Thyroid gland (tissue), 4 donors: Measurements from ENCODE around the gene LIN52. TPM values are rescaled to one million over a fixed set of nuclear protein-coding genes. Genes with fewer than 3 reads are reported as not detected.

Source experiments
- DNase-seq, 2 donors: peaks; one replicate each; pipeline ENCODE4 v3.0.0-alpha.2; 2019
- H3K27ac ChIP-seq, 3 donors: fragments of 200-600 bp; sonication (generic); 1 replicate in 2 of 3; 2 replicates in 1 of 3; pipeline ENCODE4 v1.5.1; 2016 to 2019; ENCODE audit warnings: mild to moderate bottlenecking in 1 of 3, moderate library complexity in 1 of 3
- H3K27me3 ChIP-seq: fragments of 200-600 bp; sonication (generic); one replicate; pipeline ENCODE4 v1.5.1; 2019
- H3K36me3 ChIP-seq, 2 donors: fragments of 200-600 bp; sonication (generic); one replicate each; pipeline ENCODE4 v1.5.1; 2016 to 2019
- H3K4me1 ChIP-seq, 2 donors: fragments of 200-600 bp; sonication (generic); one replicate each; pipeline ENCODE4 v1.5.1; 2017 to 2019
- H3K4me3 ChIP-seq, 3 donors: fragments of 200-600 bp; sonication (generic); replicated peaks in 1 of 3; 1 replicate in 2 of 3; 2 replicates in 1 of 3; pipeline ENCODE4 v1.5.1; 2016; ENCODE audit warnings: mild to moderate bottlenecking in 1 of 3
- H3K9me3 ChIP-seq: fragments of 200-600 bp; sonication (generic); one replicate; pipeline ENCODE4 v1.5.1; 2017
- POLR2A ChIP-seq, 2 donors: fragments of 450-650 bp; IDR thresholded peaks; one replicate each; pipeline ENCODE4 v1.6.1; 2017; ENCODE audit warnings: antibody characterized with exemption in 2 of 2, mild to moderate bottlenecking in 2 of 2, moderate library complexity in 1 of 2
- WGBS, 2 donors: methylation state at CpG; one replicate each; pipeline ENCODE4 v1.1.5; 2017; 5-methylcytosine and 5-hydroxymethylcytosine counted together
- intact Hi-C: fragments of 100-400 bp; cut with DNase I; formaldehyde crosslinking; loops from one replicate; pipeline ENCODE4 v1.15.1; 2023
- total RNA-seq, 4 donors: library from RNA; depleted of rRNA; stranded (reverse); fragments of >200 nt; gene quantifications; one replicate each; pipeline ENCODE4 v1.2.3, GENCODE V29; 2016
- TF ChIP-seq, protein P1 (sequence below), 6 experiments: fragments of 200-600 bp in 3 of 6; fragments of 450-650 bp in 3 of 6; sonication (generic) in 3 of 6; IDR thresholded peaks; one replicate each; pipeline ENCODE4 v1.5.1; 2016 to 2019; ENCODE audit warnings: antibody characterized with exemption in 6 of 6, mild to moderate bottlenecking in 2 of 6, inconsistent platforms in 1 of 6, moderate library complexity in 1 of 6

The LIN52 gene
- total RNA-seq, 4 donors from 2014 or later = 5.8 to 12.7 (median 8.1) TPM

DNA sequence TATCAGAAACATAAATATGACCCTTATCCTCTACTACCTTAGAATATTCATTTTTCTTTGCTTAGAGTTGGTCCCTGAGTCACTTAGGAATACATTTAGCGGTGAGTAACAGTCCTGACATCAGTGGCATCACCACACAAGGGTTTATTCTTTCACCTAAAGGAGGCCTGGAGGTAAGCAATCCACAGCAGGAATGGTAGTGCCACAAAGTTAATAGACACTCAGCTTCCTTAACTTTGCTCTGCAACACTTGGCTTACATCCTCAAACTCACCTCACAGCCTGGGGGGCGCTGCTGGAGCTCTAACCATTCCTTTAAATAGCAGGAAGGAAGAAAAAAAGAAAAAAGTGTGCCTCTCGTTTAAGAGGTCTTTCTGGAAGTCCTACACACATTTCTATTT, 36.5 kb upstream of the LIN52 start:
- H3K9me3 ChIP-seq = no peaks in the 10 kb centered on the region
- intact Hi-C loops = no loop called here
- peaks cover 0 to 6% of the 10 kb centered on the region in 2 donors for H3K36me3 ChIP-seq
- no peaks in the 10 kb centered on the region for H3K27me3 ChIP-seq
- no peak overlapping the region for H3K27ac ChIP-seq
- no peak for TF ChIP-seq POLR2A (IDR thresholded peaks at IDR 0.05)
- TF ChIP-seq, protein P1, sequence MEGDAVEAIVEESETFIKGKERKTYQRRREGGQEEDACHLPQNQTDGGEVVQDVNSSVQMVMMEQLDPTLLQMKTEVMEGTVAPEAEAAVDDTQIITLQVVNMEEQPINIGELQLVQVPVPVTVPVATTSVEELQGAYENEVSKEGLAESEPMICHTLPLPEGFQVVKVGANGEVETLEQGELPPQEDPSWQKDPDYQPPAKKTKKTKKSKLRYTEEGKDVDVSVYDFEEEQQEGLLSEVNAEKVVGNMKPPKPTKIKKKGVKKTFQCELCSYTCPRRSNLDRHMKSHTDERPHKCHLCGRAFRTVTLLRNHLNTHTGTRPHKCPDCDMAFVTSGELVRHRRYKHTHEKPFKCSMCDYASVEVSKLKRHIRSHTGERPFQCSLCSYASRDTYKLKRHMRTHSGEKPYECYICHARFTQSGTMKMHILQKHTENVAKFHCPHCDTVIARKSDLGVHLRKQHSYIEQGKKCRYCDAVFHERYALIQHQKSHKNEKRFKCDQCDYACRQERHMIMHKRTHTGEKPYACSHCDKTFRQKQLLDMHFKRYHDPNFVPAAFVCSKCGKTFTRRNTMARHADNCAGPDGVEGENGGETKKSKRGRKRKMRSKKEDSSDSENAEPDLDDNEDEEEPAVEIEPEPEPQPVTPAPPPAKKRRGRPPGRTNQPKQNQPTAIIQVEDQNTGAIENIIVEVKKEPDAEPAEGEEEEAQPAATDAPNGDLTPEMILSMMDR (IDR thresholded peaks at IDR 0.05) = no peak
- WGBS, 2 donors = 67 to 84% methylated on average over 3 of the region's 3 CpGs
- no peak overlapping the region for H3K4me3 ChIP-seq
- no peaks in the 10 kb centered on the region for H3K4me1 ChIP-seq
- DNase-seq = no peak

DNA sequence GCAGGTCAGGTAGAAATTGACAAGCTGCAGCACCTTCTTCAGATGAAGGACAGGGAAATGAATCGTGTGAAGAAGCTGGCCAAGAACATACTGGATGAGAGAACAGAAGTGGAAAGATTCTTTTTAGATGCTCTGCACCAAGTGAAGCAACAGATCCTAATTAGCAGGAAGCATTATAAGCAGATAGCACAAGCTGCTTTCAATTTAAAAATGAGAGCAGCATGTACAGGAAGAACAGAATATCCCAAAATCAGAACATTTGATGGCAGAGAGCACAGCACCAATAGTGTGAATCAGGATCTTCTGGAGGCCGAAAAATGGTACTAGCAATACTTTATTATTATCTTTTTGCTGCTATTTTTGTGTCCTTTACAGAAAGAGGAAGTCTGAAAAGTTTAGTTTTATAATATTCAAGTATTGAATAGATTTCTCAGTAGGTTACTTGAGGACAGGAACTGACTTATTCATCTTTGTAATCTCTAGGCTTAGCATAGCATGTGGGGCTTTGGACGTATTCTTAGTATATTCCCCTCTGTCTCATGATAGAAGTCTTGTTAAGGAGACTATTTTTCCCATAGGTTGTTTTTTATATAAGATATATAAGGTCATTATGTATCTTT, 34.8 kb upstream of the LIN52 start:
- Histone ChIP-seq H3K27me3 (no peaks in the 10 kb centered on the region), H3K36me3 (peaks cover 0 to 6% of the 10 kb centered on the region in 2 donors), H3K9me3 (no peaks in the 10 kb centered on the region), H3K27ac (no peak overlapping the region), H3K4me3 (no peak overlapping the region), H3K4me1 (no peaks in the 10 kb centered on the region)
- intact Hi-C loops = no loop called here
- DNase-seq = no peak
- TF ChIP-seq, protein P1 (IDR thresholded peaks at IDR 0.05) = no peak
- TF ChIP-seq POLR2A (IDR thresholded peaks at IDR 0.05) = no peak
- 67 to 74% methylated on average over 3 of the region's 3 CpGs for WGBS, 2 donors

DNA sequence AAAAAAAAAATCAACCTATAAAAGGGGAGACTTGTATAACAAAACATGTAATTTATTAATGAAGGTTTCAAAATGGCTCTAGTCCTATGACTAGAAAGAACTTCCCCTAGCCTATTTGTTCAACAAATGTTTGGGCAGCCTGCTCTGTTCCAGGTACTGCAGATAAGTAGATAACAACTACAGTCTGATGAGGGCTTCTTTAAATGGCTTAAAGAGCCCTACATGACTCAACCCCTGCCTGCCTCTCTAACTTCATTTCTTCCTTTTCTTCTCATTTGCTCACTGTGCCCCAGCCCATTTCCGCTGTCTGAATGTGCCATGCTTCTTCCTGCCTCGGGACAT, 22.0 kb upstream of the LIN52 start:
- DNase-seq = no peak
- WGBS, 2 donors = 89 to 95% methylated on average over 2 of the region's 2 CpGs
- no peak overlapping the region for H3K27ac ChIP-seq
- intact Hi-C loops = no loop called here
- no peaks in the 10 kb centered on the region for H3K27me3 ChIP-seq
- no peaks in the 10 kb centered on the region for H3K9me3 ChIP-seq
- peaks cover 50 to 58% of the 10 kb centered on the region in 2 donors for H3K36me3 ChIP-seq
- TF ChIP-seq, protein P1 (IDR thresholded peaks at IDR 0.05) = no peak
- no peak for TF ChIP-seq POLR2A (IDR thresholded peaks at IDR 0.05)
- no peak overlapping the region for H3K4me3 ChIP-seq
- H3K4me1 ChIP-seq = no peaks in the 10 kb centered on the region

DNA sequence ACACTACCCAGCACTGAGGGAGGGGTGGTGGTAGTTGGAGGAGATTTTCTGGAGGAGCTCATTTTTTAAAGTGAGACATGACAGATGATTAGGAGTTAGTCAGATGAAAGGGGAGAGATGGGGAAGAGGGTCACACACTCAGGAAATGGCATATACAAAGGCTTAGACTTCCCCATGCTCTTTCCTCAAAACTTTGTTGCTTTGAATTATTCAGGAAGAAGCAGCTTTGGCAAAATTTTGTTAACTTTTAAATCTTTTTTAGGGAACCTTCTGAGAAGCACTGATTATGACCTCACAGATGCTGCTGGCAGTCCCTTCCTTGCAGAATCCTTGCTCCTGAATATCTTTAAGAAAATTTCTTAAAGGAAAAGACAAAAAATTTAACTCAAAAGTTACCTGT, 20.3 kb upstream of the LIN52 start:
- intact Hi-C loops = no loop called here
- H3K27ac ChIP-seq = no peak overlapping the region

DNA sequence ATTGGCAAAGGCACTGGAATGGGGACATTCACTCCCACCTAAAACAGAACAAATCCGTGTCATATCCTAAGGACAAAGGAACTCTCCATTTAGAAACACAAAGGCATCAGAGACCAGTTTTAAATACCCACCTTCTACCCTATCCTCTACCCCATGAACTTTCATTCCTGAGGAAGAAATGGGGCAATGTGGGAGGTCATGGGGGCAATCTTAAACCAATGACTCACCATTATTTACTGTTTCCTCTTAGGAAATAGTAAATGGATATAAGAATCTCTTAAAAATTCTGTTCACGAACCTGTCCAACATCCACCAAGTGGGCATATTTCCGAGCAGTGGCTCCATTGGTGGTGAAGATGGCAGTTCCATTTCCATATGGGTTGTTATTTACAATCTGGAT, 19.9 kb upstream of the LIN52 start:
- intact Hi-C loops = no loop called here
- Histone ChIP-seq H3K4me1 (no peaks in the 10 kb centered on the region), H3K27ac (no peak overlapping the region), H3K27me3 (no peaks in the 10 kb centered on the region), H3K4me3 (no peak overlapping the region), H3K36me3 (peaks cover 49 to 50% of the 10 kb centered on the region in 2 donors), H3K9me3 (no peaks in the 10 kb centered on the region)
- no peak for DNase-seq
- 93 to 96% methylated on average over 3 of the region's 3 CpGs for WGBS, 2 donors
- TF ChIP-seq, protein P1 (IDR thresholded peaks at IDR 0.05) = no peak
- no peak for TF ChIP-seq POLR2A (IDR thresholded peaks at IDR 0.05)

More for the DNA sequence above, 20.3 kb upstream of the LIN52 start:
- TF ChIP-seq, protein P1 (IDR thresholded peaks at IDR 0.05) = no peak
- no peak for TF ChIP-seq POLR2A (IDR thresholded peaks at IDR 0.05)
- Histone ChIP-seq H3K4me1 (no peaks in the 10 kb centered on the region), H3K9me3 (no peaks in the 10 kb centered on the region), H3K4me3 (no peak overlapping the region), H3K36me3 (peaks cover 51 to 55% of the 10 kb centered on the region in 2 donors), H3K27me3 (no peaks in the 10 kb centered on the region)
- DNase-seq = no peak
